Measurements from ENCODE around the gene RB1. TPM values are rescaled to one million over a fixed set of nuclear protein-coding genes. Genes with fewer than 3 reads are reported as not detected.

The RB1 gene
- total and polyA plus RNA-seq, 2 donors (not counting 1 experiment from before 2014, with no cell fraction given), result 24.0 to 70.4 TPM

DNA sequence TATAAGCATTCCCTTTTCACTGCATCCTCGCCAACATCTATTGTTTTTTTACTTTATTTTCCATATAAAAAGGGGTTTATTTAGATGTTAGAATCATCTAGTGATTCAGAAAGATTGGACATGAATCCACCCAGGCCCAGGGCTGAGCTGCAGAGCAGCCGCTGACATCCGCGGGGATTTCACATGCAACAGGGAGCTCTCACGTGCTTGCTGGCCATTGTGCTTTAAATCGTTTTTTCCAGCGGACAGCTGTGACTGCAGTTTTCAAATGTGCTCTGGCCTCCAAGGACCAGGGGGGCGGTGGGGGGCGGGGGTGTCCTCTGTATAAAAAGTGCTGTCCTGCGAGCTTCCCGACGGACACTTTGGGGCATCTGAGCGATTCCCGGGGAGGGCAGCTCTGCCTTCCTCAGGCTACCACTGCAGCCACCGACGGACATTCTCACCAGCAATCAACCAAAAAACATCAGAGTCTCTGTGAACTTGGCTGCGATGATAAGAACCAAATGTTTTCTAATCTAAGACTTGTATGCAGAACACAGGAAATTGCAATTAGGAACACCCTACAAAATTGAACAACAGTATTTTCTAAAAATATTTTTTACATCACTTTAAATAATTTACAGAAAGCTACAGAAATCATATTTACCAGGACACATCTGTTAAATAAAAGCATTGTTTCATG is 12.6 kb downstream of the RB1 start:
- H4K20me1 ChIP-seq (ENCODE audit: control insufficient read depth, insufficient read depth, low read length, poor library complexity, severe bottlenecking), result peaks cover 89% of the 10 kb centered on the region
- Mint-ChIP-seq H3K27me3 (no peaks in the 10 kb centered on the region), H3K4me1 (peaks cover 52% of the 10 kb centered on the region), H3K4me3 (no peak overlapping the region), H3K27ac (no peak overlapping the region), H3K9me3 (ENCODE audit: insufficient read depth) (no peaks in the 10 kb centered on the region)
- ChIA-PET CTCF (interaction anchor here (1.3 kb wide), 1 partner anchor 189 kb away, joined by 5 read pairs; no protein-coding TSS in a partner anchor), POLR2A (no interaction called here)
- WGBS (ENCODE audit: insufficient coverage), result 97% methylated on average over 13 of the region's 17 CpGs
- no peak for ATAC-seq (ENCODE audit: low read depth)
- peaks cover 98% of the 10 kb centered on the region for H3K79me2 ChIP-seq (ENCODE audit: control insufficient read depth, insufficient read depth, low read length)
- no peak overlapping the region for H3K9ac ChIP-seq (ENCODE audit: low read length)
- peaks cover 3 to 36% of the 10 kb centered on the region in 2 experiments for H3K36me3 ChIP-seq (replicated peaks in 1 of 2; ENCODE audit: control extremely low read depth in 1 of 2, control insufficient read depth in 1 of 2, extremely low read depth in 1 of 2, insufficient read depth in 2 of 2, low read length in 1 of 2)
- no peak for DNase-seq
- no peak overlapping the region for H3K27ac ChIP-seq (ENCODE audit: low read length in 2 of 2)
- peaks cover 0 to 57% (median 3%) of the 10 kb centered on the region in 3 donors for H3K9me3 ChIP-seq (ENCODE audit: control extremely low read depth in 1 of 3, control insufficient read depth in 2 of 3, insufficient read depth in 1 of 3, low read length in 2 of 3)
- H2AFZ ChIP-seq (ENCODE audit: insufficient read depth, low read depth, low read length, poor library complexity, severe bottlenecking), result no peak overlapping the region
- no peak for TF ChIP-seq EZH2 (IDR thresholded peaks at IDR 0.05; ENCODE audit: borderline replicate concordance, insufficient read depth, low read depth, low read length, poor library complexity, severe bottlenecking)
- TF ChIP-seq, protein P1, sequence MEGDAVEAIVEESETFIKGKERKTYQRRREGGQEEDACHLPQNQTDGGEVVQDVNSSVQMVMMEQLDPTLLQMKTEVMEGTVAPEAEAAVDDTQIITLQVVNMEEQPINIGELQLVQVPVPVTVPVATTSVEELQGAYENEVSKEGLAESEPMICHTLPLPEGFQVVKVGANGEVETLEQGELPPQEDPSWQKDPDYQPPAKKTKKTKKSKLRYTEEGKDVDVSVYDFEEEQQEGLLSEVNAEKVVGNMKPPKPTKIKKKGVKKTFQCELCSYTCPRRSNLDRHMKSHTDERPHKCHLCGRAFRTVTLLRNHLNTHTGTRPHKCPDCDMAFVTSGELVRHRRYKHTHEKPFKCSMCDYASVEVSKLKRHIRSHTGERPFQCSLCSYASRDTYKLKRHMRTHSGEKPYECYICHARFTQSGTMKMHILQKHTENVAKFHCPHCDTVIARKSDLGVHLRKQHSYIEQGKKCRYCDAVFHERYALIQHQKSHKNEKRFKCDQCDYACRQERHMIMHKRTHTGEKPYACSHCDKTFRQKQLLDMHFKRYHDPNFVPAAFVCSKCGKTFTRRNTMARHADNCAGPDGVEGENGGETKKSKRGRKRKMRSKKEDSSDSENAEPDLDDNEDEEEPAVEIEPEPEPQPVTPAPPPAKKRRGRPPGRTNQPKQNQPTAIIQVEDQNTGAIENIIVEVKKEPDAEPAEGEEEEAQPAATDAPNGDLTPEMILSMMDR (IDR thresholded peaks at IDR 0.05), result no peak
- no peaks in the 10 kb centered on the region for H3K27me3 ChIP-seq (replicated peaks in 1 of 4; ENCODE audit: control extremely low read depth in 1 of 4, control insufficient read depth in 3 of 4, insufficient read depth in 4 of 4, low read length in 3 of 4)
- H3K4me3 ChIP-seq (ENCODE audit: control extremely low read depth in 1 of 5, extremely low read depth in 1 of 5, insufficient read depth in 1 of 5, low read depth in 2 of 5, low read length in 4 of 5), result no peak overlapping the region
- peaks cover 10 to 40% of the 10 kb centered on the region in 2 donors for H3K4me1 ChIP-seq (ENCODE audit: control insufficient read depth in 2 of 2, insufficient read depth in 2 of 2, low read length in 2 of 2)
- no peak overlapping the region for H3K4me2 ChIP-seq (replicated peaks; ENCODE audit: low read depth, low read length, poor library complexity, severe bottlenecking)
- intact Hi-C loops (cut with micrococcal nuclease), result no loop called here

- Histone ChIP-seq H3K9ac (ENCODE audit: low read length) (no peak overlapping the region), H3K4me1 (ENCODE audit: control insufficient read depth in 2 of 2, insufficient read depth in 2 of 2, low read length in 2 of 2) (peaks cover 10 to 40% of the 10 kb centered on the region in 2 donors), H3K4me2 (replicated peaks; ENCODE audit: low read depth, low read length, poor library complexity, severe bottlenecking) (peak overlapping the region; percentile 74), H3K27me3 (replicated peaks in 1 of 4; ENCODE audit: control extremely low read depth in 1 of 4, control insufficient read depth in 3 of 4, insufficient read depth in 4 of 4, low read length in 3 of 4) (no peaks in the 10 kb centered on the region), H3K27ac (ENCODE audit: low read length in 2 of 2) (no peak overlapping the region), H3K4me3 (ENCODE audit: control extremely low read depth in 1 of 5, extremely low read depth in 1 of 5, insufficient read depth in 1 of 5, low read depth in 2 of 5, low read length in 4 of 5) (no peak overlapping the region), H3K9me3 (ENCODE audit: control extremely low read depth in 1 of 3, control insufficient read depth in 2 of 3, insufficient read depth in 1 of 3, low read length in 2 of 3) (peaks cover 1 to 64% (median 6%) of the 10 kb centered on the region in 3 donors), H3K36me3 (replicated peaks in 1 of 2; ENCODE audit: control extremely low read depth in 1 of 2, control insufficient read depth in 1 of 2, extremely low read depth in 1 of 2, insufficient read depth in 2 of 2, low read length in 1 of 2) (peaks cover 3 to 38% of the 10 kb centered on the region in 2 experiments), H3K79me2 (ENCODE audit: control insufficient read depth, insufficient read depth, low read length) (peaks cover 97% of the 10 kb centered on the region), H4K20me1 (ENCODE audit: control insufficient read depth, insufficient read depth, low read length, poor library complexity, severe bottlenecking) (peaks cover 92% of the 10 kb centered on the region), H2AFZ (ENCODE audit: insufficient read depth, low read depth, low read length, poor library complexity, severe bottlenecking) (no peak overlapping the region)
- POLR2A ChIA-PET, result no interaction called here
- peaks cover 55% of the 10 kb centered on the region for H3K4me1 Mint-ChIP-seq
- H3K4me3 Mint-ChIP-seq, result no peak overlapping the region
- no peak overlapping the region for H3K27ac Mint-ChIP-seq
- TF ChIP-seq, protein P1 (IDR thresholded peaks at IDR 0.05), result no peak
- TF ChIP-seq EZH2 (IDR thresholded peaks at IDR 0.05; ENCODE audit: borderline replicate concordance, insufficient read depth, low read depth, low read length, poor library complexity, severe bottlenecking), result no peak
- ATAC-seq (ENCODE audit: low read depth), result no peak
- WGBS (ENCODE audit: insufficient coverage), result 98% methylated on average over 43 of the region's 43 CpGs
- intact Hi-C loops (cut with micrococcal nuclease), result no loop called here
- DNase-seq, result peak; percentile 20
- no peaks in the 10 kb centered on the region for H3K9me3 Mint-ChIP-seq (ENCODE audit: insufficient read depth)
- H3K27me3 Mint-ChIP-seq, result no peaks in the 10 kb centered on the region
- CTCF ChIA-PET, result no interaction called here
Measured at GRCh38 chr13:48316826-48317510, 13.4 kb downstream of the RB1 start.

Measured in B cell (primary cell).